SIG-M5 (cell line): ENCODE results near the gene ITFG1.
"Not testable (repeated sequence)": the region's sequence is repeated elsewhere in the genome, so short reads cannot be mapped to it uniquely, and the experiment has no call there.

Experiments used
- DNase-seq: peaks from one replicate; lab custom pipeline; 2025; lab: John Stamatoyannopoulos, UW

The ITFG1 gene

DNA sequence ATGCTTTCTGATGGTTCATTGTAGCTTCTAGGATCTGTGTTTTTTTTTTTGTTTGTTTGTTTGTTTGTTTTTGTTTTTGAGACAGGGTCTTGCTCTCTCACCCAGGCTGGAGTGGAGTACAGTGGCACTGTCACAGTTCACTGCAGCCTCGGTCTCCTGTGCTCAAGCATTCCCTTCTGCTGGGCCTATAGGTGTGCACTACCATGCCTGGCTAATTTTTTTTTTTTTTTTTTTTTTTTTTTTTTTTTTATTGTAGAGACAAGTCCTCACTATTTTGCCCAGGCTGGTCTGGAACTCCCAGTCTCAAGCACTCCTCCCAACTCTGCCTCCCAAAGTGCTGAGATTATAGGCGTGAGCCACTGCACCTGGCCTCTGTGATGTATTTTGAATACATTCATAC lies 12.1 kb upstream of the ITFG1 start:
- DNase-seq = not testable (repeated sequence)

DNA sequence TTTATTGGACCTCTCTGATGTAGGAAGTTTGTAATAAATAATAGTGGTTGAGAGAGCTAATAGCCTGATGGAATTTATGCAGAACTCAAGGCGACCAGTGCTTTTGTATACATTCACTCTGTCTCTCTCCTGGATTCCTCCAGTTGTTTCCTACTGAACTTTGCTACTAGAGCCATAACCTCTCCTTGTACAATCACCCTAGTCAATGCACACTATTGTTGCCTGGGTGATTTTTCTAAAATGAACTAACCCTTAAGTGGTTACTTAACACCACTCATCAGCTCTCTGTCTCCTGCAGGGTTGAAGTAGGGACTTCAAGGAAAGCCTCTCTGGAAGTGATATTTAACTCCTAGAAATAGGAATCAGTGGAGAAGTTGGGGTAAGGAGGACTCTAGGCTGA lies 9.9 kb upstream of the ITFG1 start:
- no peak for DNase-seq

DNA sequence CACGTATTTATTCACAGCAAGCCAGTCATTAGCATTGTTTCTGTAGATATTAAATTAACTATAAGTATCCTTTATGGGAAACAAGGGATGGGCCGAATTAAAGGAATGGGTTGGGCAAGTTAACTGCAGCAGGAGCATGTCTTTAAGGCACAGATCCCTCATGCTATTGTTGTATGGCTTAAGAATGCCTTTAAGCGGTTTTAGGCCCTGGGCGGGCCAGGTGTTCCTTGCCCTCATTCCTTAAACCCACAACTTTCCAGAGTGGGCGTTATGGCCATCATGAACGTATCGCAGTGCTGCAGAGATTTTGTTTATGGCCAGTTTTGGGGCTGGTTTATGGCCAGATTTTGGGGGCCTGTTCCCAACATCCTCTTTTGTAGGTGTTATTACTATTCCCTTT lies 9.3 kb upstream of the ITFG1 start:
- no peak for DNase-seq

DNA sequence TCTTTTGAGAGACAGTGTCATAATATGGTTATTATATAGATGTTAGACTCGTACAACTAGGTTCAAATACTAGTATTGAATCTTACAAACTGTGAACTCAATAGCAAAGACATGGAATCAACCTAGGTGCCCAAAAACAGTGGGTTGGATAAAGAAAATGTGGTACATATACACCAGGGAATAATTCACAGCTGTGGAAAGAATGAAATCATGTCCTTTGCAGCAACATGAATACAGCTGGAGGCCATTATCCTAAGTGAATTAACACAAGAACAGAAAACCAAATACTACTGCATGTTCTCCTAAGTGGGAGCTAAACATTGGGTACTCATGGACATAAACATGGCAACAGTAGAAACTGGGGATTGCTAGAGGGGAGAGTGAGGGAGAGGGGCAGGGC lies 8.4 kb upstream of the ITFG1 start:
- no peak for DNase-seq

DNA sequence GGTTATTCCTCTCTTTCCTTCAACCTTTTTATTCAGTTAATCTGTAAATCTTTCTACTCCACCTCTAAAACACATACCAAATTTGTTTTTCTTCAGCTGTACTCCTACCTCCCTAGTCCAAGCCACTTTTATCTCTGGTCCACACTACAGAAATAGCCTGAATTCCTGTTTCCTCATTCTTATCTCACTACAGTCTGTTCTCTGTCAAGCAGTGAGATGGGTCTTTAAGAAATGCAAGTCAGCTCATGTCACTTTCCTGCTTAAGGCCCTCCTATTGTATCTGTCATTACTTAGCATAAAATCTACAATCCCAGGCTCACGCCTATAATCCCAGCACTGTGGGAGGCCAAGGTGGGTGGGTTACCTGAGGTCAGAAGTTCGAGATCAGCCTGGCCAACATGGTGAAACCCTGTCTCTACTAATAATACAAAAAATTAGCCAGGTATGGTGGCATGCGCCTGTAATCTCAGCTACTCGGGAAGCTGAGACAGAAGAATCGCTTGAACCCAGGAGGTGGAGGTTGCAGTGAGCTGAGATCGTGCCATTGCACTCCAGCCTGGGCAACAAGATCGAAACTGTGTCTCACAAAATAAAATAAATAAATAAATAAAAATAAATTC lies 7.3 kb upstream of the ITFG1 start:
- DNase-seq = not testable (repeated sequence)

DNA sequence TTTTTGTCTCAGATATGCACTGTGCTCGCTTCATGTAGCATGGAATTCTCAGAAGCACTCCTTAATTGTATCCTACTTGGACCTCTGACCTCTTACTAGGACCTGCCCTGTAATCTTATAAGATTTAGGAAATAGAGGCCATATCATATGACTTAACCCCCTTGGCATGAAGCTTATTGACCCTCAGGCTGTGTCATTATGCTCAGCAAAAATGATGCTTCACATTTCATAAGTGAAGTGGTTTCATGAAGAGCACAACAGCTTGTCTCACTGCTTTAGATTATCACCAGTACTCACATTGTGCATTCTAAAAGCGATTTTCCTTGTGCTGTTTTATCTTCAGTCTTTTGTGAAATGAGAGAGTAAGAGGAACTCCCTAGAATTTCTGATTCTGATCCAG lies 6.6 kb upstream of the ITFG1 start:
- DNase-seq = no peak

DNA sequence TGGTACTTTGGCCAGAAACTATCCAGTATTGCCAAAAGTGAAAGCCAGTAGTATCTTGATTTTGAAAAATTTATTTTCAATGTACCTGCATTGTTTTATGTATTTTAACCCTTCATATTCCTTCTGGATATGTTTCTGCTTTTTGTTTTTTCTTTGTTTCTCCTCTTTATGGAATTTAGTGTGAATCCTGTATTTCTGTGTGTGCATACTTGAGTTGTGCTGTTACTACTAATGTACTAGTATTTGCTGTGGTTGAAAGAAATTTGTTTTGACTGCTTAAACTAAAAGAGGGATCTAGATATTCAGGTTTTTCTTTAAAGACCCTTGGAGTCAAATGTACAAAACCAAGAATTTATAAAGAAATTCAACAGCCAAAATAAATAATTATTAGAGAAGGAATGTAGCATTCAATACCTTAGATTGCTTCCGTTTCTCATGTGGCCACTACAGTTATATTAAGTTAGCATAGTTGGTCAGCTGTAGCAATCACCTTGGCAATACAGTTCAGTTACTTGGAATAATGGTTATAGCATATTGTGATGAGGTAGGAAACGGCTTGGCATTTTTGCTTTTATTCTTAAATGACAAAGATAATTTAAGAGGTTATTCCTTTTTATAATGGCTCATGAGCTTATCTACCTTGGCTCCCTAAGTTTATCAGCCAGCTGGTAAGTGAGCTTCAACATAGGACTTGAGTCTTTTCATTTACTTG lies 5.2 kb upstream of the ITFG1 start:
- no peak for DNase-seq

DNA sequence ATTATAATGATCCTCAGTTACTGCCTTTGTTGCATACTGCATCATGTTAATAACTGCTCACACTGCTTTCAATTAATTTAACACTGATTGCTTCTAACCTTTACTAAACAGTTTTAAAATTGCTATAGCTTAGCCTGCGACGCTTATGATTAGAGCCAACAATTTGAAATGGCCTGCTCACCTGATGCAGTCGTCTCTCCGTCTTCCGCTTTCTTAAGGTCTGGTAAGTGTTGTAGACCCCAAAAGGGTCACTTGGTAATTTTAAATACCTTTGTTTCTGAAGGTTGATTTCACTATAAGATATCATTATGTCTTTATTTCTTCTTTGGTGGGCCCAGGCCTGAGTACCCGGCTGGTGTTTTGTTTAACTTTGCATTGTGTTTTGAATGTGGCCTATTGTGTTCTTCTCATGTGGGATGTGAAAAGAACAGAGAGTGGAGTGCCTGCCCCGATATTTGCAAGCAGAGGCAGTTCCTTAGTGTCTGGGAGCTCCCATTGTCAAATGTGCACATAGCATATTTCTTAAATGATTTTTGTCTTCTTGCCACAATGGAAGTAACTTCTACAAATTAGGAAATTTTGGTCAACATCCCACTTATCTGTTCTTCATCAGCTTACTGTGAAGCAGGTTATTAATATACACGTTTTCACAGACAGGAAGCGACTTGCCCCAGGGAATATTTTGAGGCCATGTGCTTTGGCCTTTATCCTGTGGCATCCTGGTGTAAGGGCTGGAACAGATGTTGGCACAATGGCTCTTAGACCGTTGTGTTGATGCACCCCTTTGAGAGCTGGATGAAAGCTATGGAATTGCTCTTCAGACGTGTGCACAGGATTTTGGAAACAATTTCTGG lies 3.1 kb upstream of the ITFG1 start:
- no peak for DNase-seq

DNA sequence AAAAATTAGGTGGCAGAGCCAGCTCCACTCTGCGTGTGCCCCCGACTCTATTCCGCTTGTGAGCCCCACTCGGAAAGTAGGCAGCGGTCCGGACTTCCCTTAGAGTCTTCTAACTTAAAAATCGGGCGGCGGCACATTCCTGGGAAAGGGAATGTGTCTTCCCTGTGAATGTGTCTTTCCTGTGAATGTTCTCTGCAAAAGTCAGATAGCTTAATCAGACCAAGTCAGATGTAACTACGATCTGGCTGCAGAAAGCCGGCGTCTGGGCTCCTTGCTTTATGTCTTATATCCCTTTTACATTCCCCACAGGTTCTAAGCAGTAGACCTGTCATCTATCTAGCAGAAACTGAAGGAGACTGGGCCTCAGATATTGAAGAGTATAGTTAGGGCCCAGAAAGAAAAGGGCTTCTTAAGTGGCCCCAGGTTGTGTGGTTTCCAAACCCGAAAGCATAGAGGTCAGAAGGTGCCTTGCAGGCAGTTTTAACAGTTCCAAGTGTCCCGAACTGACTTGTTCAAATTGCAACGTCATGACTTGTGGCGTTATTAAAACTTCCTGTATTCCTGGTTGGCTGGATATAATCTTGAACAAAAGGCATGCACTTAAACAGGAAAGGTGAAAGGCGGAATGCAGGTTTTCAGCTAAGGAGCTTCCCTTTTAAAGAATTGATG lies 869 bp upstream of the ITFG1 start:
- DNase-seq = no peak

DNA sequence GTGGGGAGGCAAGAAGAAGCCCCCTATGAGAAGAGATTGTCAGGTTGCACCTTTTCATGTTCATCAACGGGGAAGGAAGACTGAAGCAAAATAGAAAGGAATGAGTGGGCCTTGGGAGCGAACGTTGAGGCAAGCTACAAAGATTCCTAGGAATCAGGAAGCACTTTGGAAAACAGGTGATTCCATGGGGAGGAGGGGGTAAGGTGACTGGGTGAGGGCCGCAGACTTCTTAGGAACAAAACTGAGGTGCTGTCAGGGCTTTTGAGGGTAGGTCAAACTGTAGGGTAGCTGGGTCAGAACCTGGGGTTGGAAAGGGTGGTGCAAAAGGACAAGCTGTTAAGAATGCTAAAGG lies 528 bp downstream of the ITFG1 start:
- no peak for DNase-seq

DNA sequence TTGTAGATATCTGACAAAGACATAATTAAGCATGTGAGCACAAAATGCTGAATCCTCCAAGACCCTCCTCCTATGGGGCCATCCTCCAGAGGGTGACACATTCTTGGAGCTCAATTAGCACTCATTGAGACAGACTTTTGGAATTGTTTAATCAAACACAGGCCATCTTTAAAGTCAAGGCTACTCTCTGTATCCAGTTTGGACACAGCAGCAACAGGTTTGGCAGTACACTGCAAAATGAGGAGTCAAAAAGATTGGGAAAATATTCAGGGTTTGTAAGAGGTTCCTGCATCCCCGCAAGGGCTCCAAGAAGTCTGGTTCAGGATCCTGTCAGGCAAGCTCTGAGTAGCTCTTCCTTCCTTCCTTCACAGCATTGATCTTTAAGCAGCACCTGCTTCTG lies 1.3 kb downstream of the ITFG1 start:
- no peak for DNase-seq

DNA sequence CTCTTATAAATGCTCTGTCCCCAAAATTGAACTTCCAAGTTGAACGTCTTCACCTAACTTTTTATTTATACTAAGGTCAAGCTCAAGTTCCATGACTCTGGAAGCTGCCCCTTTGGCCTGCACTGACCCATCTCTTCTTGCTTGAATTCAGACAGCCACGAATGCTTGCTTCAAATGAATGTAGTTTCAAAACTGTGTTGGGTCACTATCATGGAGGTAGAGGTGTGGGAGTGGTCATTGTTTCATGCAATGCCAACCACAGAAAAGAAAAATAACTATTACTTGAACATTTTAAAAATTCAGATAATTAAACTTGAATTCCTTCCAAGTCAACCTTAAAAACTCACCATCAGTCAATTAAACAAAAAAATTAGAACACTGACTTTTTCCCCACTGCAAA lies 2.5 kb downstream of the ITFG1 start:
- no peak for DNase-seq

DNA sequence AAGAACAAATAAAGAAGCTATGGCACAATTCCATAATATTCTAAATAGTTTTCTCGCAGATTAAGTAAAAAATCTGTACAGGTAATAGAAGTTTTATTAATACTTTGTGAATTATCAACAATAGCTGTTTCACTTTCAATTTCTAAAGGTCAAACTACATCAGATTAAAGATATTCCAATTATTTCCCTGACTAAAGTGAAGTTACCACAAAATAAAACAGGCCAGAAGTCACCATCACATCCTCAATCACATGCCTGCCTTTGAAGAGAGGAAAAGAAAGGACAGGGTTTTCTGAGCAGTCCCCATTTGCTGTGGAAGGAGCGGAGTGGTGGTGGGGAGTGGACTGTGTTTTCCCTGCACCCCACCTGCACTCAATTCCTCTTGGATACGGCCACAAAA lies 11.1 kb downstream of the ITFG1 start:
- no peak for DNase-seq

DNA sequence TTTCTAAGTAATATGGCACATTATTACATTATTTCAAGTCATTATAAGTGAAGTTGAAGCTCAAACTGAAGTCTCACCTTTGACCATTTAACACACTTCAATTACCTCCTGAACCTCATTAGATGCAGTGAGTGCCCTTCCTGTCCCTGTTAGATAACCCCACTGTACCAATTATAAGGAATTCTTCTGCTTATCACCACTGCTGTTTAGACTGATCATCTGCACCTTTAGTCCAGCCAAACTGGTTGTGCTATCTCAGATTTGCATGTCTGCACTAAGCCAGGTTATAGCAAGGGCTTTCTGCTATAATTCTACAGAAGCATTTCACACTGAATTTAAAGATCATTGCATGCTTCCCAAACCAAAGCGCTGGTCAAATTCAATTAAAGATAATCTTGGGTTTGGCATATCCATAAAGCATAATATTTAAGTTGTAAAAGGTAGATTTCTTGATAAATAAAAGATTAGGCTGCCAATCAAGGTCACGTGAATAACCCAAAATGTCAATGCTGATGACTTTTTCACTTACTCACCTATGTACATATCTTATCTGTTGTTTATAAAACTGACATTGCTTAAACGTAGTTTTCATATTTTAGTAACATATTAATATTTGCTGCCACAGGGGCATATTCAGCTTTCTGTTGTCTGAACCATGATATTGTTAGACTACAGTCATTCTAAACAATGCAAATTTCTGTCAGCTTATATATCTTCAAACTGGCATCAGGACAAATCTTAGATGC lies 11.9 kb downstream of the ITFG1 start:
- DNase-seq = no peak

DNA sequence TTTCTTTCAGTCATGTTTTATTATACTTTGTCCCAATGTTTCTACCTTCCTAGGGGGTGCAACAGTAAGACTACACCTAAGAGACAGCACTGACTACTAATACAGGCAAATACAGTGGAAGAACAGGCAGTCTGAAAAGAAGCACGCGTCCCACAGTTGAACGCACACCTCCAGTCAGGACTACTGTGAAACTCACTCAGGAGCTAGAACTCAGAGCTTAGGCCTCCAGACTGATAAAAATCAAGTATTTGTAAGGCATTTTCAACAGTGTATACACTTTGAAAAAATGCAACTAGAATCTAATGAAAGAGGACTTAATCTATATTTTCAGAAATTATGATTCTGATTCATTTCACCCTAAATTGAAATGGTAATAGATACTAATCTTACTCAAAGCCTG lies 14.4 kb downstream of the ITFG1 start:
- no peak for DNase-seq

DNA sequence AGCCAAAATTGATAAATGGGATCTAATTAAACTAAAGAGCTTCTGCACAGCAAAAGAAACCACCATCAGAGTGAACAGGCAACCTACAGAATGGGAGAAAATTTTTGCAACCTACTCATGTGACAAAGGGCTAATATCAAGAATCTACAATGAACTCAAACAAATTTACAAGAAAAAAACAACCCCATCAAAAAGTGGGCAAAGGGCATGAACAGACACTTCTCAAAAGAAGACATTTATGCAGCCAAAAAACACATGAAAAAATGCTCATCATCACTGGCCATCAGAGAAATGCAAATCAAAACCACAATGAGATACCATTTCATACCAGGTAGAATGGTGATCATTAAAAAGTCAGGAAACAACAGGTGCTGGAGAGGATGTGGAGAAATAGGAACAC lies 18.0 kb downstream of the ITFG1 start:
- DNase-seq = not testable (repeated sequence)

DNA sequence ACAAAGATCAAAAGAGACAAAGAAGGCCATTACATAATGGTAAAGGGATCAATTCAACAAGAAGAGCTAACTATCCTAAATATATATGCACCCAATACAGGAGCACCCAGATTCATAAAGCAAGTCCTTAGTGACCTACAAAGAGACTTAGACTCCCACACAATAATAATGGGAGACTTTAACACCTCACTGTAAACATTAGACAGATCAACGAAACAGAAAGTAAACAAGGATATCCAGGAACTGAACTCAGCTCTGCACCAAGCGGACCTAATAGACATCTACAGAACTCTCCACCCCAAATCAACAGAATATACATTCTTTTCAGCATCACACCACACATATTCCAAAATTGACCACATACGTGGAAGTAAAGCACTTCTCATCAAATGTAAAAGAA lies 20.8 kb downstream of the ITFG1 start:
- not testable (repeated sequence) for DNase-seq

DNA sequence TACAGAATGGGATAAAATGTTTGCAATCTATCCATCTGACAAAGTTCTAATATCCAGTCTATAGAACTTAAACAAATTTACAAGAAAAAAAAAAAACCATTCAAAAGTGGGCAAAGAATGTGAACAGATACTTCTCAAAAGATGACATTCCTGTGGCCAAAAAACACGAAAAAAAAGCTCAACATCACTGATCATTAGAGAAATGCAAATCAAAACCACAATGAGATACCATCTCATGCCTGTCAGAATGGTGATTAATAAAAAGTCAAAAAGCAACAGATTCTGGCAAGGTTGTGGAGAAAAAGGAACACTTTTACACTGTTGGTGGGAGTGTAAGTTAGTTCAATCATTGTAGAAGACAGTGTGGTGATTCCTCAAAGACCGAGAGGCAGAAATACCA lies 26.6 kb downstream of the ITFG1 start:
- DNase-seq = not testable (repeated sequence)

DNA sequence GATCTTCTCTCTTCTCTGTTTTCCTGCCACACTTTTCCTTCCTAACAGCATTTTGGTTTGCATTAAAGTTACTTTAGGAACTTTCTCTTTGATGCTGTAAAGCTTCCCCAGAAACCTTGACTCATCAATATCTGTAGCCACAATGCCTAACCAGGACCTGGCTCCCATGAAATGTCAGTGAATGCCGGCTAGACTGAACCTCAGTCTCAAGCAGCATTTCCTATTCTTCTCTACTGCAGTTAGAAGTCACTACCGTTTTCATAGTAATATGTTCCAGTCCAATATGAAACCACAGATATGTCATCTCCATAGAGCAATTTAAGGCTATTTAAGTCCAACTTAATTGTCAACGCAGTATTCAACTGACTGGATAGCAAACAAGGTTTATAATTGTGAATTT lies 28.9 kb downstream of the ITFG1 start:
- no peak for DNase-seq

DNA sequence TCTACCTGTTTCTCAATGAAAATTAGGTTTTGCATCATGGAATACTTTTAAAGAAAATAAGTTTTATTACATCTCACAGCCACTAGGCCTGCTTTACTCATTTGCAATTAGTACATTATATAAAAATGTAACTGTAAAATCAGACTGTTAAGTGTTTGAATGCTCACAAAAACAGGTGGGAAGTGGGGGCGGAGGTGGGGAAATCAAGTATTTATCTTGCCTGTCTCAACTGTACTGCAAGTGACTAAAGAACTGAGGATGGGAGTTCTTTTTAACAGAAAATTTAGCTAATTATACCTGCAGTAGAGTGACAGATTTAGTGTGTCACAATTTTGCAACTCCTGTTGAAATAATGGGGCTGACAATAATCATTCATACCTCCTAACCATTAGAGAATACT lies 34.1 kb downstream of the ITFG1 start:
- DNase-seq = no peak

DNA sequence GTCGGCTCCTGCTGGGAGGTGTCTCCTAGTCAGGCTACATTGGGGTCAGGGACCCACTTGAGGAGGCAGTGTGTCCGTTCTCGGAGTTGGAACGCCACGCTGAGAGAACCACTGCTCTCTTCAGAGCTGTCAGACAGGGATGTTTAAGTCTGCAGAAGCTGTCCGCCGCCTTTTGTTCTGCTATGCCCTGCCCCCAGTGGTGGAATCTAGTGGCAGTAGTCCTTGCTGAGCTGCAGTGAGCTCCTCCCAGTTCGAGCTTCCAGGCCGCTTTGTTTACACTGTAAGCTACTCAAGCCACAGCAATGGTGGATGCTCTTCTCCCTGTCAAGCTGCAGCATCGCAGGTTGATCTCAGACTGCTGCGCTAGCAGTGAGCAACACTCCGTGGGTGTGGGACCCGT lies 36.0 kb downstream of the ITFG1 start:
- no peak for DNase-seq

DNA sequence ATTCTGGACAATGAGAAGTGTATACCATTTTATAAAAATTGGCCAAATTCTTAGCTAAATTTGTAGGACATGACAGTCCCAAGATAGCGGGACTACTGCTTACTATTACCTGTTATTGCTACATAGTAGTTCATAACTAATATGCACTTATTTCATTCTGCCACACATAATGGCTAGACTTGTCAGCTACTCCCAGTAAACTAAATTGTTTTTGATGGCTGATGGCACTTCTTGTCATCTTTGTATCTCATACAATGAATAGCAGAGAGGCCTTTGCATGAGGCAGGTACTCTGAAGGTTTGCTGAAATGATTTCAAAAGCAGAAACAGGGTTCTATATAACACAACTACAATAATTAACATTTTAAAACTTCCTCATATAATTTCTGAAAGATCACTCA lies 44.0 kb downstream of the ITFG1 start:
- no peak for DNase-seq
